Measurements from ENCODE around the gene CFTR. TPM values are rescaled to one million over a fixed set of nuclear protein-coding genes. Genes with fewer than 3 reads are reported as not detected.

CFTR gene
- total RNA-seq, 2 experiments from 2014 or later: not detected

- Mint-ChIP-seq H3K36me3 (ENCODE audit: low read depth) (no peaks in the 10 kb centered on the region), H3K27me3 (ENCODE audit: low read depth) (no peaks in the 10 kb centered on the region), H3K4me1 (ENCODE audit: low read depth) (no peaks in the 10 kb centered on the region), H3K4me3 (no peak overlapping the region), H3K9me3 (ENCODE audit: insufficient read depth) (no peaks in the 10 kb centered on the region), H3K27ac (no peak overlapping the region)
- CTCF ChIA-PET: no interaction called here
- no peak for ATAC-seq
- POLR2A ChIA-PET: no interaction called here
- DNase-seq: no peak
Observed at GRCh38 chr7:117564080-117564479, 84.3 kb downstream of the CFTR start.

- Mint-ChIP-seq H3K27me3 (ENCODE audit: low read depth) (no peaks in the 10 kb centered on the region), H3K4me1 (ENCODE audit: low read depth) (no peaks in the 10 kb centered on the region), H3K27ac (no peak overlapping the region), H3K9me3 (ENCODE audit: insufficient read depth) (no peaks in the 10 kb centered on the region), H3K4me3 (no peak overlapping the region), H3K36me3 (ENCODE audit: low read depth) (no peaks in the 10 kb centered on the region)
- ATAC-seq: no peak
- ChIA-PET POLR2A (no interaction called here), CTCF (no interaction called here)
- no peak for DNase-seq
Observed at GRCh38 chr7:117564627-117565026, 84.8 kb downstream of the CFTR start.

- no peak for ATAC-seq
- POLR2A ChIA-PET: no interaction called here
- H3K27me3 Mint-ChIP-seq (ENCODE audit: low read depth): no peaks in the 10 kb centered on the region
Observed at GRCh38 chr7:117565226-117565625, 85.4 kb downstream of the CFTR start.

GRCh38 chr7:117567781-117568180, 88.0 kb downstream of the CFTR start:
- H3K36me3 Mint-ChIP-seq (ENCODE audit: low read depth): no peaks in the 10 kb centered on the region
- H3K4me1 Mint-ChIP-seq (ENCODE audit: low read depth): no peaks in the 10 kb centered on the region
- no peaks in the 10 kb centered on the region for H3K9me3 Mint-ChIP-seq (ENCODE audit: insufficient read depth)
- ATAC-seq: no peak
- H3K27me3 Mint-ChIP-seq (ENCODE audit: low read depth): no peaks in the 10 kb centered on the region
- ChIA-PET POLR2A (no interaction called here), CTCF (no interaction called here)
- H3K27ac Mint-ChIP-seq: no peak overlapping the region
- no peak overlapping the region for H3K4me3 Mint-ChIP-seq
- DNase-seq: no peak

More at GRCh38 chr7:117565226-117565625, 85.4 kb downstream of the CFTR start:
- CTCF ChIA-PET: no interaction called here
- Mint-ChIP-seq H3K4me1 (ENCODE audit: low read depth) (no peaks in the 10 kb centered on the region), H3K36me3 (ENCODE audit: low read depth) (no peaks in the 10 kb centered on the region), H3K9me3 (ENCODE audit: insufficient read depth) (no peaks in the 10 kb centered on the region), H3K4me3 (no peak overlapping the region), H3K27ac (no peak overlapping the region)
- DNase-seq: no peak

GRCh38 chr7:117572856-117573620, 93.2 kb downstream of the CFTR start:
- ATAC-seq (no peak), DNase-seq (no peak)
- no peaks in the 10 kb centered on the region for H3K36me3 Mint-ChIP-seq (ENCODE audit: low read depth)
- H3K27me3 Mint-ChIP-seq (ENCODE audit: low read depth): no peaks in the 10 kb centered on the region
- CTCF ChIA-PET: no interaction called here
- H3K4me1 Mint-ChIP-seq (ENCODE audit: low read depth): no peaks in the 10 kb centered on the region
- H3K27ac Mint-ChIP-seq: no peak overlapping the region
- no peaks in the 10 kb centered on the region for H3K9me3 Mint-ChIP-seq (ENCODE audit: insufficient read depth)
- POLR2A ChIA-PET: no interaction called here
- no peak overlapping the region for H3K4me3 Mint-ChIP-seq

GRCh38 chr7:117581424-117581823, 101.6 kb downstream of the CFTR start:
- Mint-ChIP-seq H3K36me3 (ENCODE audit: low read depth) (no peaks in the 10 kb centered on the region), H3K4me1 (ENCODE audit: low read depth) (no peaks in the 10 kb centered on the region), H3K4me3 (no peak overlapping the region), H3K27me3 (ENCODE audit: low read depth) (no peaks in the 10 kb centered on the region), H3K9me3 (ENCODE audit: insufficient read depth) (no peaks in the 10 kb centered on the region), H3K27ac (no peak overlapping the region)
- DNase-seq: no peak
- POLR2A ChIA-PET: no interaction called here
- CTCF ChIA-PET: interaction anchor here (0.7 kb wide), 1 partner anchor 36 kb away, joined by 3 read pairs; no protein-coding TSS in a partner anchor
- no peak for ATAC-seq

- POLR2A ChIA-PET: no interaction called here
- CTCF ChIA-PET: interaction anchor here (1.5 kb wide), 1 partner anchor 13 kb away, joined by 3 read pairs; no protein-coding TSS in a partner anchor
- ATAC-seq (no peak), DNase-seq (no peak)
- Mint-ChIP-seq H3K4me1 (ENCODE audit: low read depth) (no peaks in the 10 kb centered on the region), H3K9me3 (ENCODE audit: insufficient read depth) (no peaks in the 10 kb centered on the region), H3K27me3 (ENCODE audit: low read depth) (peaks cover 3% of the 10 kb centered on the region), H3K4me3 (no peak overlapping the region), H3K36me3 (ENCODE audit: low read depth) (no peaks in the 10 kb centered on the region), H3K27ac (no peak overlapping the region)
Observed at GRCh38 chr7:117582219-117582704, 102.4 kb downstream of the CFTR start.

- no peaks in the 10 kb centered on the region for H3K9me3 Mint-ChIP-seq (ENCODE audit: insufficient read depth)
- CTCF ChIA-PET: no interaction called here
- H3K27me3 Mint-ChIP-seq (ENCODE audit: low read depth): peaks cover 3% of the 10 kb centered on the region
- DNase-seq (no peak), ATAC-seq (no peak)
- no peaks in the 10 kb centered on the region for H3K4me1 Mint-ChIP-seq (ENCODE audit: low read depth)
- POLR2A ChIA-PET: no interaction called here
- H3K27ac Mint-ChIP-seq: no peak overlapping the region
- no peak overlapping the region for H3K4me3 Mint-ChIP-seq
- H3K36me3 Mint-ChIP-seq (ENCODE audit: low read depth): no peaks in the 10 kb centered on the region
Observed at GRCh38 chr7:117587931-117588330, 108.1 kb downstream of the CFTR start.

GRCh38 chr7:117588352-117588794, 108.5 kb downstream of the CFTR start:
- Mint-ChIP-seq H3K27ac (no peak overlapping the region), H3K4me3 (no peak overlapping the region), H3K4me1 (ENCODE audit: low read depth) (no peaks in the 10 kb centered on the region), H3K27me3 (ENCODE audit: low read depth) (peaks cover 3% of the 10 kb centered on the region), H3K36me3 (ENCODE audit: low read depth) (no peaks in the 10 kb centered on the region), H3K9me3 (ENCODE audit: insufficient read depth) (no peaks in the 10 kb centered on the region)
- ATAC-seq (no peak), DNase-seq (no peak)
- ChIA-PET POLR2A (no interaction called here), CTCF (no interaction called here)

- DNase-seq (no peak), ATAC-seq (no peak)
- POLR2A ChIA-PET: no interaction called here
- CTCF ChIA-PET: no interaction called here
- Mint-ChIP-seq H3K27me3 (ENCODE audit: low read depth) (peaks cover 3% of the 10 kb centered on the region), H3K27ac (no peak overlapping the region), H3K36me3 (ENCODE audit: low read depth) (no peaks in the 10 kb centered on the region), H3K4me1 (ENCODE audit: low read depth) (no peaks in the 10 kb centered on the region), H3K4me3 (no peak overlapping the region), H3K9me3 (ENCODE audit: insufficient read depth) (no peaks in the 10 kb centered on the region)
Observed at GRCh38 chr7:117590191-117590590, 110.4 kb downstream of the CFTR start.

GRCh38 chr7:117592011-117592635, 112.3 kb downstream of the CFTR start:
- DNase-seq (no peak), ATAC-seq (no peak)
- Mint-ChIP-seq H3K9me3 (ENCODE audit: insufficient read depth) (no peaks in the 10 kb centered on the region), H3K27ac (no peak overlapping the region), H3K27me3 (ENCODE audit: low read depth) (no peaks in the 10 kb centered on the region), H3K4me1 (ENCODE audit: low read depth) (no peaks in the 10 kb centered on the region), H3K4me3 (no peak overlapping the region), H3K36me3 (ENCODE audit: low read depth) (no peaks in the 10 kb centered on the region)
- CTCF ChIA-PET: no interaction called here
- POLR2A ChIA-PET: no interaction called here

GRCh38 chr7:117596134-117596533, 116.3 kb downstream of the CFTR start:
- no peak for ATAC-seq
- Mint-ChIP-seq H3K4me1 (ENCODE audit: low read depth) (no peaks in the 10 kb centered on the region), H3K4me3 (no peak overlapping the region), H3K27me3 (ENCODE audit: low read depth) (no peaks in the 10 kb centered on the region), H3K36me3 (ENCODE audit: low read depth) (no peaks in the 10 kb centered on the region), H3K9me3 (ENCODE audit: insufficient read depth) (no peaks in the 10 kb centered on the region), H3K27ac (no peak overlapping the region)
- CTCF ChIA-PET: no interaction called here
- POLR2A ChIA-PET: no interaction called here
- DNase-seq: no peak

Measured in activated CD8-positive, alpha-beta T cell treated with anti-CD3 and anti-CD28 coated beads, Interleukin-2, amount 10 ng/mL, durations not matched to agents 7 days and 5 days (primary cell).